K562 (cell line): ENCODE data around the gene CHST7. TPM values are rescaled to one million over a fixed set of nuclear protein-coding genes. Genes with fewer than 3 reads are reported as not detected.

ENCODE experiments used
- ATAC-seq: fragments of 200-7000 bp; cut with Tn5 transposase; 3 replicates; pipeline ENCODE4 v1.9.1; 2020; ENCODE audit warnings: moderate library complexity
- BruUV-seq: library from RNA; stranded (reverse); fragments of 400-500 nt; replicated peaks from 2 replicates; lab custom pipeline; 2021; lab: Mats Ljungman, UMichigan
- CTCF ChIA-PET: fragments of 300-600 bp; formaldehyde crosslinking; extraction: SDS; loops from one replicate; lab custom pipeline; 2021; ENCODE audit warnings: low intra/inter-chr PET ratio; lab: Yijun Ruan, JAX
- POLR2A ChIA-PET: fragments of 300-600, 350-650 bp; sonication (Branson Sonifier 250); formaldehyde crosslinking; extraction: SDS; loops from one replicate; lab custom pipeline; 2021; ENCODE audit warnings: antibody characterized with exemption, inconsistent platforms; lab: Yijun Ruan, JAX
- DNase-seq, 4 experiments: peaks; one replicate each; pipeline versions ENCODE4 v3.0.0 to v3.0.0-alpha.2; 2011 to 2018; ENCODE audit warnings: low spot score in 3 of 4, mixed read lengths in 3 of 4; ENCODE audit errors: extremely low read depth in 1 of 4
- FAIRE-seq: peaks from 2 replicates; lab custom pipeline; 2011; peaks lifted over from hg19 to GRCh38; lab: Jason Lieb, UNC
- H2AFZ ChIP-seq: 2 replicates; pipeline ENCODE4 v1.6.0; 2011; ENCODE audit warnings: low read depth, low read length, control low read depth, inconsistent platforms
- H3K27ac ChIP-seq: fragments of 200-600 bp; 3 replicates; pipeline ENCODE4 v1.8.0; 2011; ENCODE audit warnings: low read depth, mild to moderate bottlenecking, control low read depth, inconsistent platforms, low read length, moderate library complexity, mixed read lengths; ENCODE audit errors: extremely low read depth
- H3K27me3 ChIP-seq, 2 experiments: fragments of 300-600 bp in 1 of 2; 2 replicates in 1 of 2; 3 replicates in 1 of 2; pipeline versions ENCODE4 v1.6.0 to v1.8.0; 2011; ENCODE audit warnings: inconsistent platforms in 2 of 2, low read length in 2 of 2, mild to moderate bottlenecking in 1 of 2, mixed read lengths in 1 of 2, moderate library complexity in 1 of 2; ENCODE audit not compliant: control insufficient read depth in 2 of 2, insufficient read depth in 2 of 2
- H3K36me3 ChIP-seq: fragments of 300-600 bp; 3 replicates; pipeline ENCODE4 v1.8.0; 2011; ENCODE audit warnings: mild to moderate bottlenecking, low read length, inconsistent platforms; ENCODE audit not compliant: control insufficient read depth, insufficient read depth
- H3K4me1 ChIP-seq, 2 experiments: fragments of 200-600 bp in 1 of 2; replicated peaks in 1 of 2; 2 replicates in 1 of 2; 3 replicates in 1 of 2; pipeline versions ENCODE4 v1.5.1 to v1.8.0; 2011; ENCODE audit warnings: inconsistent platforms in 2 of 2, low read length in 2 of 2, mild to moderate bottlenecking in 1 of 2, mixed read lengths in 1 of 2, moderate library complexity in 1 of 2; ENCODE audit not compliant: control insufficient read depth in 2 of 2, insufficient read depth in 2 of 2
- H3K4me2 ChIP-seq: 2 replicates; pipeline ENCODE4 v1.6.1; 2011; ENCODE audit warnings: low read length, control low read depth, inconsistent platforms, mixed read lengths; ENCODE audit not compliant: insufficient read depth
- H3K4me3 ChIP-seq: fragments of 200-600 bp; sonication (generic), shearing (Covaris generic); 2 replicates; pipeline ENCODE4 v1.5.1; 2016; ENCODE audit warnings: control low read depth, inconsistent platforms
- H3K79me2 ChIP-seq: fragments of 200-600 bp; 3 replicates; pipeline ENCODE4 v1.8.0; 2011; ENCODE audit warnings: low read length, inconsistent platforms; ENCODE audit not compliant: control insufficient read depth, insufficient read depth
- H3K9ac ChIP-seq, 2 experiments: 2 replicates each; pipeline versions ENCODE4 v1.6.0 to v1.6.1; 2011; ENCODE audit warnings: low read depth in 2 of 2, low read length in 2 of 2, control low read depth in 1 of 2, inconsistent platforms in 1 of 2, mild to moderate bottlenecking in 1 of 2, mixed read lengths in 1 of 2; ENCODE audit not compliant: insufficient read depth in 1 of 2
- H3K9me1 ChIP-seq: one replicate; pipeline ENCODE4 v1.6.0; 2011; ENCODE audit warnings: inconsistent platforms, mild to moderate bottlenecking, low read length, moderate library complexity; ENCODE audit not compliant: control insufficient read depth, insufficient read depth
- H3K9me3 ChIP-seq: replicated peaks from 2 replicates; pipeline ENCODE4 v1.5.1; 2011; ENCODE audit warnings: low read depth, low read length, inconsistent platforms; ENCODE audit not compliant: control insufficient read depth, insufficient read depth
- H4K20me1 ChIP-seq: replicated peaks from 2 replicates; pipeline ENCODE4 v1.6.1; 2011; ENCODE audit warnings: low read length, inconsistent platforms, mixed read lengths; ENCODE audit not compliant: control insufficient read depth, insufficient read depth
- WGBS: fragments of 100-300 bp; shearing (Covaris generic); methylation state at CpG from one replicate; pipeline ENCODE4 v1.1.6; 2016; ENCODE audit warnings: low coverage, mixed read lengths; ENCODE audit not compliant: insufficient coverage; ENCODE audit errors: missing lambda C conversion rate; 5-methylcytosine and 5-hydroxymethylcytosine counted together
- in situ Hi-C: fragments of 300-500 bp; cut with MboI; formaldehyde crosslinking; loops from 4 replicates; pipeline ENCODE4 v1.15.0; 2018; ENCODE audit warnings: inconsistent platforms, mixed read lengths
- intact Hi-C: fragments of 100-400 bp; cut with micrococcal nuclease; formaldehyde crosslinking; loops from 2 replicates; pipeline ENCODE4 v1.14.2; 2022
- polyA plus RNA-seq, 8 experiments: library from polyadenylated mRNA; depleted of rRNA in 4 of 8; stranded (reverse) in 5 of 8; unstranded in 3 of 8; fragments of >200 nt; fragmentation: Nextera tagmentation in 2 of 8; fragmentation: Illumina TruSeq in 1 of 8; extraction: Ambion mirVana in 2 of 8; extraction: Trizol in 1 of 8; gene quantifications; 2 replicates each; pipeline versions ENCODE4 v1.2.1 to v1.2.3, GENCODE V29; 2011 to 2014; ENCODE audit warnings: inconsistent platforms in 1 of 8, missing spikeins in 1 of 8
- total RNA-seq, 7 experiments: library from RNA; depleted of rRNA in 6 of 7; stranded (reverse); fragments of >200 nt in 6 of 7; fragmentation: Illumina TruSeq in 2 of 7; extraction: Trizol in 2 of 7; gene quantifications; 2 replicates each; pipeline versions ENCODE4 v1.2.1 to v1.2.3, GENCODE V29; 2011 to 2021; ENCODE audit warnings: low replicate concordance in 1 of 7
- TF ChIP-seq, protein P1 (sequence below): fragments of 450-650 bp; IDR thresholded peaks from 2 replicates; pipeline ENCODE4 v1.6.1; 2017; ENCODE audit warnings: antibody characterized with exemption
- TF ChIP-seq, protein P2 (sequence below), 2 experiments: fragments of 450-650 bp in 1 of 2; sonication (generic) in 1 of 2; formaldehyde crosslinking in 1 of 2; IDR thresholded peaks; 2 replicates each; pipeline versions ENCODE4 v1.7.1 to v1.9.0; 2016 to 2022; ENCODE audit warnings: inconsistent platforms in 1 of 2, mild to moderate bottlenecking in 1 of 2, missing genetic modification reagents in 1 of 2

Gene CHST7
- total and polyA plus RNA-seq, 9 of the 15 experiments (the other 6 are each of a cell fraction or from before 2014, with no cell fraction given): 0.04 to 0.41 (median 0.09) TPM; not detected in 2

- no peaks in the 10 kb centered on the region for H3K79me2 ChIP-seq
- no peak for FAIRE-seq
- H3K36me3 ChIP-seq: no peaks in the 10 kb centered on the region
- TF ChIP-seq, protein P1, sequence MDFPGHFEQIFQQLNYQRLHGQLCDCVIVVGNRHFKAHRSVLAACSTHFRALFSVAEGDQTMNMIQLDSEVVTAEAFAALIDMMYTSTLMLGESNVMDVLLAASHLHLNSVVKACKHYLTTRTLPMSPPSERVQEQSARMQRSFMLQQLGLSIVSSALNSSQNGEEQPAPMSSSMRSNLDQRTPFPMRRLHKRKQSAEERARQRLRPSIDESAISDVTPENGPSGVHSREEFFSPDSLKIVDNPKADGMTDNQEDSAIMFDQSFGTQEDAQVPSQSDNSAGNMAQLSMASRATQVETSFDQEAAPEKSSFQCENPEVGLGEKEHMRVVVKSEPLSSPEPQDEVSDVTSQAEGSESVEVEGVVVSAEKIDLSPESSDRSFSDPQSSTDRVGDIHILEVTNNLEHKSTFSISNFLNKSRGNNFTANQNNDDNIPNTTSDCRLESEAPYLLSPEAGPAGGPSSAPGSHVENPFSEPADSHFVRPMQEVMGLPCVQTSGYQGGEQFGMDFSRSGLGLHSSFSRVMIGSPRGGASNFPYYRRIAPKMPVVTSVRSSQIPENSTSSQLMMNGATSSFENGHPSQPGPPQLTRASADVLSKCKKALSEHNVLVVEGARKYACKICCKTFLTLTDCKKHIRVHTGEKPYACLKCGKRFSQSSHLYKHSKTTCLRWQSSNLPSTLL: no peak
- TF ChIP-seq, protein P2, sequence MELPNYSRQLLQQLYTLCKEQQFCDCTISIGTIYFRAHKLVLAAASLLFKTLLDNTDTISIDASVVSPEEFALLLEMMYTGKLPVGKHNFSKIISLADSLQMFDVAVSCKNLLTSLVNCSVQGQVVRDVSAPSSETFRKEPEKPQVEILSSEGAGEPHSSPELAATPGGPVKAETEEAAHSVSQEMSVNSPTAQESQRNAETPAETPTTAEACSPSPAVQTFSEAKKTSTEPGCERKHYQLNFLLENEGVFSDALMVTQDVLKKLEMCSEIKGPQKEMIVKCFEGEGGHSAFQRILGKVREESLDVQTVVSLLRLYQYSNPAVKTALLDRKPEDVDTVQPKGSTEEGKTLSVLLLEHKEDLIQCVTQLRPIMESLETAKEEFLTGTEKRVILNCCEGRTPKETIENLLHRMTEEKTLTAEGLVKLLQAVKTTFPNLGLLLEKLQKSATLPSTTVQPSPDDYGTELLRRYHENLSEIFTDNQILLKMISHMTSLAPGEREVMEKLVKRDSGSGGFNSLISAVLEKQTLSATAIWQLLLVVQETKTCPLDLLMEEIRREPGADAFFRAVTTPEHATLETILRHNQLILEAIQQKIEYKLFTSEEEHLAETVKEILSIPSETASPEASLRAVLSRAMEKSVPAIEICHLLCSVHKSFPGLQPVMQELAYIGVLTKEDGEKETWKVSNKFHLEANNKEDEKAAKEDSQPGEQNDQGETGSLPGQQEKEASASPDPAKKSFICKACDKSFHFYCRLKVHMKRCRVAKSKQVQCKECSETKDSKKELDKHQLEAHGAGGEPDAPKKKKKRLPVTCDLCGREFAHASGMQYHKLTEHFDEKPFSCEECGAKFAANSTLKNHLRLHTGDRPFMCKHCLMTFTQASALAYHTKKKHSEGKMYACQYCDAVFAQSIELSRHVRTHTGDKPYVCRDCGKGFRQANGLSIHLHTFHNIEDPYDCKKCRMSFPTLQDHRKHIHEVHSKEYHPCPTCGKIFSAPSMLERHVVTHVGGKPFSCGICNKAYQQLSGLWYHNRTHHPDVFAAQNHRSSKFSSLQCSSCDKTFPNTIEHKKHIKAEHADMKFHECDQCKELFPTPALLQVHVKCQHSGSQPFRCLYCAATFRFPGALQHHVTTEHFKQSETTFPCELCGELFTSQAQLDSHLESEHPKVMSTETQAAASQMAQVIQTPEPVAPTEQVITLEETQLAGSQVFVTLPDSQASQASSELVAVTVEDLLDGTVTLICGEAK (IDR thresholded peaks at IDR 0.05): peak; percentile 74
- TF ChIP-seq, protein P2 (CRISPR knock-in tag; IDR thresholded peaks at IDR 0.05): no peak
- ATAC-seq: no peak
- H3K9me1 ChIP-seq: no peaks in the 10 kb centered on the region
- POLR2A ChIA-PET: interaction anchor here (0.8 to 1.5 kb wide), 2 partner anchors 11 to 22 kb away, joined by 5 read pairs; no protein-coding TSS in a partner anchor
- in situ Hi-C loops (no loop called here), intact Hi-C loops (no loop called here)
- peaks cover 0 to 3% of the 10 kb centered on the region in 2 experiments; a peak in 1 of 5 replicates for H3K27me3 ChIP-seq
- no peak for DNase-seq
- H2AFZ ChIP-seq: no peak overlapping the region
- CTCF ChIA-PET: no interaction called here
- no peak overlapping the region for H3K4me3 ChIP-seq
- BruUV-seq: no TSS peak
- H3K9me3 ChIP-seq: no peaks in the 10 kb centered on the region
- no peak overlapping the region for H3K9ac ChIP-seq
- no peak overlapping the region for H3K27ac ChIP-seq
- no peaks in the 10 kb centered on the region for H3K4me1 ChIP-seq
- H4K20me1 ChIP-seq: 0 out of 2 replicates have a peak, but pooled peaks cover 3% of the 10 kb centered on the region
- WGBS: no CpG with 5 or more reads among the region's 1 CpG
- H3K4me2 ChIP-seq: no peak overlapping the region
These were observed 25.5 kb downstream of the CHST7 start for GRCh38 chrX:46599051-46599560.
